ENCODE measurements around the gene DHRS1. TPM values are rescaled to one million over a fixed set of nuclear protein-coding genes. Genes with fewer than 3 reads are reported as not detected.

DHRS1 gene
- total and polyA plus RNA-seq, 3 donors from 2014 or later: 19.2 to 24.6 (median 22.5) TPM

- Histone ChIP-seq H3K4me3 (no peak overlapping the region), H3K27ac (no peak overlapping the region), H3K4me1 (no peaks in the 10 kb centered on the region), H3K9me3 (no peaks in the 10 kb centered on the region), H3K27me3 (no peaks in the 10 kb centered on the region), H3K36me3 (ENCODE audit: low read depth, missing control alignments) (no peaks in the 10 kb centered on the region)
- TF ChIP-seq, protein P1, sequence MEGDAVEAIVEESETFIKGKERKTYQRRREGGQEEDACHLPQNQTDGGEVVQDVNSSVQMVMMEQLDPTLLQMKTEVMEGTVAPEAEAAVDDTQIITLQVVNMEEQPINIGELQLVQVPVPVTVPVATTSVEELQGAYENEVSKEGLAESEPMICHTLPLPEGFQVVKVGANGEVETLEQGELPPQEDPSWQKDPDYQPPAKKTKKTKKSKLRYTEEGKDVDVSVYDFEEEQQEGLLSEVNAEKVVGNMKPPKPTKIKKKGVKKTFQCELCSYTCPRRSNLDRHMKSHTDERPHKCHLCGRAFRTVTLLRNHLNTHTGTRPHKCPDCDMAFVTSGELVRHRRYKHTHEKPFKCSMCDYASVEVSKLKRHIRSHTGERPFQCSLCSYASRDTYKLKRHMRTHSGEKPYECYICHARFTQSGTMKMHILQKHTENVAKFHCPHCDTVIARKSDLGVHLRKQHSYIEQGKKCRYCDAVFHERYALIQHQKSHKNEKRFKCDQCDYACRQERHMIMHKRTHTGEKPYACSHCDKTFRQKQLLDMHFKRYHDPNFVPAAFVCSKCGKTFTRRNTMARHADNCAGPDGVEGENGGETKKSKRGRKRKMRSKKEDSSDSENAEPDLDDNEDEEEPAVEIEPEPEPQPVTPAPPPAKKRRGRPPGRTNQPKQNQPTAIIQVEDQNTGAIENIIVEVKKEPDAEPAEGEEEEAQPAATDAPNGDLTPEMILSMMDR (IDR thresholded peaks at IDR 0.05): no peak
- TF ChIP-seq POLR2A (IDR thresholded peaks at IDR 0.05): no peak
- intact Hi-C loops (cut with DNase I; ENCODE audit: low total_unique reads): no loop called here
- 74 to 79% methylated on average over 3 of the region's 3 CpGs for WGBS, 2 donors
- no peak for DNase-seq
Measured at GRCh38 chr14:24323341-24323740, 23.8 kb upstream of the DHRS1 start.

GRCh38 chr14:24322672-24323071 lies 23.1 kb upstream of the DHRS1 start:
- 81 to 85% methylated on average over 8 to 10 of the region's 10 CpGs for WGBS, 2 donors
- Histone ChIP-seq H3K27me3 (no peaks in the 10 kb centered on the region), H3K36me3 (ENCODE audit: low read depth, missing control alignments) (no peaks in the 10 kb centered on the region), H3K4me1 (no peaks in the 10 kb centered on the region), H3K9me3 (no peaks in the 10 kb centered on the region), H3K27ac (no peak overlapping the region), H3K4me3 (no peak overlapping the region)
- DNase-seq: no peak
- TF ChIP-seq, protein P1 (IDR thresholded peaks at IDR 0.05): no peak
- TF ChIP-seq POLR2A (IDR thresholded peaks at IDR 0.05): no peak
- intact Hi-C loops (cut with DNase I; ENCODE audit: low total_unique reads): no loop called here

DNA sequence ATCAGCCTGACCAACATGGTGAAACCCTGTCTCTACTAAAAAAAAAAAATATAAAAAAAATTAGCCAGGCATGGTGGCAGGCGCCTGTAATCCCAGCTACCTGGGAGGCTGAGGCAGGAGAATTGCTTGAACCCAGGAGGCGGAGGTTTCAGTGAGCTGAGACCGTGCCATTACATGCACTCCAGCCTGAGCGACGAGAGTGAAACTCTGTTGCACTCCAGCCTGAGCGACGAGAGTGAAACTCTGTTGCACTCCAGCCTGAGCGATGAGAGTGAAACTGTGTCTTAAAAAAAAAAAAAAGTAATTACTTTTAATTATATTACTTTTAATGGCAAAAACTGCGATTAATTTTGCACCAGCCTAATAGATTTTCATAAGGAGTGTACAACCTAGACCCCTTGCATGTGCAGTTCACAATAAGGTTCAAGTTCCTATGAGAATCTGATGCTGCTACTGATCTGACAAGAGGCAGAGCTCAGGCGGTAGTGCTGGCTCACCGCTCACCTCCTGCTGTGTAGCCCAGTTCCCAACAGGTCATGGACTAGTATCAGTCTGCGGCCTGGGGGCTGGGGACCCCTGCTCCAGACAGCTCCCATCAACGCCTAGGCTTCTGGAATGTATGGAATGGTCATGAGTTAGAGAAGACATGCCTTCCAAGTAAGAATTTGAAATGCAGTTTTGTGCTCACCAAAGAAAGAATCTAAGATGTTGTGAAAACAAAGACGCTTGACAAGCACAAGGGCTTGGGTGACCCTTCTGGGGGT lies 21.8 kb upstream of the DHRS1 start:
- Histone ChIP-seq H3K4me3 (no peak overlapping the region), H3K27ac (no peak overlapping the region), H3K36me3 (ENCODE audit: low read depth, missing control alignments) (no peaks in the 10 kb centered on the region), H3K4me1 (peaks cover 3% of the 10 kb centered on the region), H3K27me3 (no peaks in the 10 kb centered on the region), H3K9me3 (no peaks in the 10 kb centered on the region)
- 74 to 81% methylated on average over 14 of the region's 14 CpGs for WGBS, 2 donors
- no peak for TF ChIP-seq POLR2A (IDR thresholded peaks at IDR 0.05)
- TF ChIP-seq, protein P1 (IDR thresholded peaks at IDR 0.05): no peak
- no peak for DNase-seq
- intact Hi-C loops (cut with DNase I; ENCODE audit: low total_unique reads): no loop called here

DNA sequence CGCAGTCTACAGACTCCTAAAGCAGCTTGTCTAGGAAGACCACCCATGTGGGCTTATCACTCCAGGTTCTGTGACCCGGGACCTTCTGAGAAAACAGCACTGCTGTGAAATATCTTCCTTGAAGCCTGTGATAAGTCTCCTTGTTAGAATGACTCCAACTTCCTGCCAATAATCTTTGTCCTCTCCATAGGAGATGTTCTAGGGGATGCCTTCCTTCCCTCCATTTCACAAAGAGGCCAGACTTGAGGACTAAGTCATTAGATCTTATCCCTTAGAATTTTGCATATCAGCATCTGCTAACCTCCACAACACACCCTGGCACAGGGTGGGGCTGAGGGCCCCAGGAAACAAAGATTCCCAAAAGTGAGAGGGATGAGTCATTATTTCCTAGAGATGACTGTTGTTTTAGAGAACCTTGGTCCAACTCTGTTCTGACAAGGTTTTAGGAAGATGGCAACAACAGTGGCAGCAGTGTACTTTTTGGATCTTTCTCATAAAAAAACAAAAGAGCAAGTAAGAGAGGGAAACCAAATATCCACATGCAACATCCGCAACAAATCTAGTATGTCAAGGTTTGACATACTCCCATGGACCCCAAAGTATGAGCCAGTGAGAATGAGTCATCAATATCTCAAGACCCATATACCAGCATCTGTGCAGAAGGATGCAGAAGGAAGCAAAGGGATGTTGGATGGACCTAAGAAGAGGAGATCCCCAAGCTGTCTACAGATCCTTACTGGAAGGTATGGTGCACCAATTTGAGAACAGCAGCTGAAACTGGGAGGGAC lies 17.8 kb upstream of the DHRS1 start:
- Histone ChIP-seq H3K36me3 (ENCODE audit: low read depth, missing control alignments) (no peaks in the 10 kb centered on the region), H3K4me1 (peaks cover 3% of the 10 kb centered on the region), H3K4me3 (no peak overlapping the region), H3K9me3 (no peaks in the 10 kb centered on the region), H3K27me3 (no peaks in the 10 kb centered on the region), H3K27ac (no peak overlapping the region)
- 60 to 76% methylated on average over 3 of the region's 3 CpGs for WGBS, 2 donors
- intact Hi-C loops (cut with DNase I; ENCODE audit: low total_unique reads): no loop called here
- no peak for DNase-seq
- no peak for TF ChIP-seq POLR2A (IDR thresholded peaks at IDR 0.05)
- TF ChIP-seq, protein P1 (IDR thresholded peaks at IDR 0.05): no peak

Data from testis (tissue), 3 donors.